Right lobe of liver (tissue), 4 donors: ENCODE measurements around the gene CD164.

ENCODE experiments used
- CTCF ChIP-seq, 4 donors: fragments of 200-600 bp in 3 of 4; fragments of 450-650 bp in 1 of 4; IDR thresholded peaks; one replicate each; pipeline versions ENCODE4 v1.5.1 to v1.8.0; 2016 to 2022; ENCODE audit warnings: antibody characterized with exemption in 4 of 4, mild to moderate bottlenecking in 2 of 4
- POLR2A ChIP-seq: fragments of 450-650 bp; IDR thresholded peaks from one replicate; pipeline ENCODE4 v1.6.1; 2017; ENCODE audit warnings: antibody characterized with exemption, mild to moderate bottlenecking
- donor health status: DM: no; HTN: no; CAD: no.
- donor health status: DM: no; HTN: no; CAD: no.
- donor health status: DM: no; HTN: yes; CAD: no.

GRCh38 chr6:109344226-109344625 is 38.0 kb downstream of the CD164 start:
- TF ChIP-seq POLR2A (no peak), CTCF (IDR thresholded peaks at IDR 0.05) (no peak)
